Natural killer cell (primary cell): ENCODE results near the gene MACO1. TPM values are rescaled to one million over a fixed set of nuclear protein-coding genes. Genes with fewer than 3 reads are reported as not detected.
A peak's percentile ranks its signal among the peaks of the same experiment; 100 is the strongest.

Source experiments
- ATAC-seq, 3 donors: fragments of 150-1000 bp in 2 of 3; fragments of 200-7000 bp in 1 of 3; cut with Tn5 transposase; 1 replicate in 1 of 3; 2 replicates in 2 of 3; pipeline ENCODE4 v1.10.0; 2021; ENCODE audit warnings: mild to moderate bottlenecking in 2 of 3, moderate library complexity in 2 of 3
- DNase-seq, 2 donors: peaks; one replicate each; pipeline versions ENCODE4 v3.0.0 to v3.0.0-alpha.2; 2013 to 2021; ENCODE audit warnings: mixed read lengths in 1 of 2
- H3K27ac ChIP-seq: one replicate; pipeline ENCODE4 v1.5.1; 2013; ENCODE audit warnings: mild to moderate bottlenecking, low read length
- H3K27me3 ChIP-seq: one replicate; pipeline ENCODE4 v1.6.1; 2013; ENCODE audit warnings: low read length; ENCODE audit not compliant: control insufficient read depth, insufficient read depth
- H3K36me3 ChIP-seq: one replicate; pipeline ENCODE4 v1.6.1; 2013; ENCODE audit warnings: low read length; ENCODE audit not compliant: control insufficient read depth, insufficient read depth
- H3K4me1 ChIP-seq: one replicate; pipeline ENCODE4 v1.6.1; 2013; ENCODE audit warnings: low read length; ENCODE audit not compliant: control insufficient read depth, insufficient read depth
- H3K4me3 ChIP-seq: one replicate; pipeline ENCODE4 v1.5.1; 2013; ENCODE audit warnings: low read length
- H3K9me3 ChIP-seq: one replicate; pipeline ENCODE4 v1.6.1; 2013; ENCODE audit warnings: low read length; ENCODE audit not compliant: control insufficient read depth, insufficient read depth
- H3K27ac Mint-ChIP-seq, 2 donors: one replicate each; pipeline ENCODE4 v1.8.0; 2022; ENCODE audit warnings: mild to moderate bottlenecking in 2 of 2, mixed read lengths in 2 of 2, moderate library complexity in 1 of 2
- H3K27me3 Mint-ChIP-seq, 2 donors: one replicate each; pipeline ENCODE4 v1.8.0; 2022; ENCODE audit warnings: low read depth in 2 of 2, mixed read lengths in 2 of 2
- H3K36me3 Mint-ChIP-seq: one replicate; pipeline ENCODE4 v1.8.0; 2022; ENCODE audit warnings: mixed read lengths
- H3K4me1 Mint-ChIP-seq, 2 donors: one replicate each; pipeline ENCODE4 v1.8.0; 2022; ENCODE audit warnings: mixed read lengths in 2 of 2
- H3K4me3 Mint-ChIP-seq: one replicate; pipeline ENCODE4 v1.8.0; 2022; ENCODE audit warnings: mild to moderate bottlenecking, moderate library complexity, mixed read lengths
- H3K9me3 Mint-ChIP-seq, 2 donors: one replicate each; pipeline ENCODE4 v1.8.0; 2022; ENCODE audit warnings: mixed read lengths in 2 of 2
- WGBS: methylation state at CpG from one replicate; pipeline ENCODE4 v1.1.7; 2013; ENCODE audit warnings: missing lambda C conversion rate; ENCODE audit not compliant: insufficient coverage; 5-methylcytosine and 5-hydroxymethylcytosine counted together
- intact Hi-C: fragments of 100-400 bp; cut with micrococcal nuclease; formaldehyde crosslinking; loops from one replicate; pipeline ENCODE4 v1.14.2; 2022
- total RNA-seq, 4 donors: library from RNA; stranded (reverse); fragments of 120-200 nt in 1 of 4; gene quantifications; one replicate each; pipeline versions ENCODE4 v1.2.3 to v1.2.4, GENCODE V29; 2013 to 2022
- TF ChIP-seq, protein P1 (sequence below): fragments of 200-600 bp; IDR thresholded peaks from one replicate; pipeline ENCODE4 v1.8.0; 2022; ENCODE audit warnings: antibody characterized with exemption

Gene MACO1
- total RNA-seq, 3 donors from 2014 or later (not counting 1 experiment from before 2014, with no cell fraction given): 15.9 to 19.6 (median 16.9) TPM

- TF ChIP-seq, protein P1, sequence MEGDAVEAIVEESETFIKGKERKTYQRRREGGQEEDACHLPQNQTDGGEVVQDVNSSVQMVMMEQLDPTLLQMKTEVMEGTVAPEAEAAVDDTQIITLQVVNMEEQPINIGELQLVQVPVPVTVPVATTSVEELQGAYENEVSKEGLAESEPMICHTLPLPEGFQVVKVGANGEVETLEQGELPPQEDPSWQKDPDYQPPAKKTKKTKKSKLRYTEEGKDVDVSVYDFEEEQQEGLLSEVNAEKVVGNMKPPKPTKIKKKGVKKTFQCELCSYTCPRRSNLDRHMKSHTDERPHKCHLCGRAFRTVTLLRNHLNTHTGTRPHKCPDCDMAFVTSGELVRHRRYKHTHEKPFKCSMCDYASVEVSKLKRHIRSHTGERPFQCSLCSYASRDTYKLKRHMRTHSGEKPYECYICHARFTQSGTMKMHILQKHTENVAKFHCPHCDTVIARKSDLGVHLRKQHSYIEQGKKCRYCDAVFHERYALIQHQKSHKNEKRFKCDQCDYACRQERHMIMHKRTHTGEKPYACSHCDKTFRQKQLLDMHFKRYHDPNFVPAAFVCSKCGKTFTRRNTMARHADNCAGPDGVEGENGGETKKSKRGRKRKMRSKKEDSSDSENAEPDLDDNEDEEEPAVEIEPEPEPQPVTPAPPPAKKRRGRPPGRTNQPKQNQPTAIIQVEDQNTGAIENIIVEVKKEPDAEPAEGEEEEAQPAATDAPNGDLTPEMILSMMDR: no peak
- H3K4me1 Mint-ChIP-seq: peaks cover 53 to 54% of the 10 kb centered on the region in 2 donors
- Histone ChIP-seq H3K4me1 (peaks cover 7% of the 10 kb centered on the region), H3K36me3 (no peaks in the 10 kb centered on the region), H3K4me3 (no peak overlapping the region), H3K27ac (no peak overlapping the region), H3K9me3 (no peaks in the 10 kb centered on the region), H3K27me3 (no peaks in the 10 kb centered on the region)
- no peaks in the 10 kb centered on the region for H3K27me3 Mint-ChIP-seq
- no peaks in the 10 kb centered on the region for H3K9me3 Mint-ChIP-seq
- ATAC-seq (no peak), DNase-seq (no peak)
- intact Hi-C loops: loop anchor here (5.0 kb wide), 1 partner anchor 96 kb away; the partner anchor contains the start of gene TMEM50A
- 76% methylated on average over 3 of the region's 4 CpGs for WGBS
- H3K27ac Mint-ChIP-seq: peak overlapping the region in 1 of 2 donors; percentile 89
- H3K36me3 Mint-ChIP-seq: no peaks in the 10 kb centered on the region
- peak overlapping the region; percentile 65 for H3K4me3 Mint-ChIP-seq
These were observed 2.9 kb downstream of the MACO1 start for GRCh38 chr1:25433389-25434186.

GRCh38 chr1:25435397-25436108 is 4.9 kb downstream of the MACO1 start:
- Mint-ChIP-seq H3K27ac (peak overlapping the region; percentile 65 to 89), H3K27me3 (no peaks in the 10 kb centered on the region), H3K36me3 (no peaks in the 10 kb centered on the region), H3K9me3 (no peaks in the 10 kb centered on the region), H3K4me1 (peaks cover 49% of the 10 kb centered on the region in 2 donors), H3K4me3 (peak overlapping the region; percentile 11)
- Histone ChIP-seq H3K27me3 (no peaks in the 10 kb centered on the region), H3K4me1 (peaks cover 7% of the 10 kb centered on the region), H3K27ac (no peak overlapping the region), H3K36me3 (no peaks in the 10 kb centered on the region), H3K9me3 (no peaks in the 10 kb centered on the region), H3K4me3 (no peak overlapping the region)
- no peak for ATAC-seq
- no peak for DNase-seq
- TF ChIP-seq, protein P1: no peak
- WGBS: 40% methylated on average over 1 of the region's 4 CpGs
- intact Hi-C loops: no loop called here

DNA sequence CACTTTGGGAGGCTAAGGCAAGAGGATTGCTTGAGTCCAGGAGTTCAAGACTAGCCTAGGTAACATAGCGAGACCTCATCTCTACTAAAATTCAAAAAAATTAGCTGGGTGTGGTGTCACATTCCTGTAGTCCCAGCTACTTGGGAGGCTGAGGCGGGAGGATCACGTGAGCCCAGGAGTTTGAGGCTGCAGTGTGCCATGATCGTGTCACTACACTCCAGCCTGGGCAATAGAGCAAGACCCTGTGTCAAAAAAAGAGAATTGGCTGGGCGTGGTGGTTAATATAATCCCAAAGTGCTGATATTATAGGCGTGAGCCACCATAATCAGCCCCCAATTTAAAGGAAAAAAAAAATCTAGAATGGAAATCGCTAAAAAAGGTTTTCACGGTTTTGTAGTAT is 7.0 kb downstream of the MACO1 start:
- Histone ChIP-seq H3K36me3 (no peaks in the 10 kb centered on the region), H3K4me1 (peaks cover 3% of the 10 kb centered on the region), H3K27ac (no peak overlapping the region), H3K27me3 (no peaks in the 10 kb centered on the region), H3K4me3 (no peak overlapping the region), H3K9me3 (no peaks in the 10 kb centered on the region)
- TF ChIP-seq, protein P1: no peak
- intact Hi-C loops: no loop called here
- DNase-seq (no peak), ATAC-seq (no peak)
- H3K27me3 Mint-ChIP-seq: no peaks in the 10 kb centered on the region
- peaks cover 45 to 47% of the 10 kb centered on the region in 2 donors for H3K4me1 Mint-ChIP-seq
- H3K27ac Mint-ChIP-seq: no peak overlapping the region
- no peak overlapping the region for H3K4me3 Mint-ChIP-seq
- 98% methylated on average over 8 of the region's 8 CpGs for WGBS
- no peaks in the 10 kb centered on the region for H3K36me3 Mint-ChIP-seq
- no peaks in the 10 kb centered on the region for H3K9me3 Mint-ChIP-seq
